GM19023 (cell line): ENCODE data around the gene HHIPL1.

Experiments
- ATAC-seq: cut with Tn5 transposase; IDR thresholded peaks from one replicate; pipeline ENCODE4 v1.9.1; 2021; ENCODE audit warnings: mild to moderate bottlenecking, moderate library complexity; ENCODE audit not compliant: unreplicated experiment

The HHIPL1 gene

DNA sequence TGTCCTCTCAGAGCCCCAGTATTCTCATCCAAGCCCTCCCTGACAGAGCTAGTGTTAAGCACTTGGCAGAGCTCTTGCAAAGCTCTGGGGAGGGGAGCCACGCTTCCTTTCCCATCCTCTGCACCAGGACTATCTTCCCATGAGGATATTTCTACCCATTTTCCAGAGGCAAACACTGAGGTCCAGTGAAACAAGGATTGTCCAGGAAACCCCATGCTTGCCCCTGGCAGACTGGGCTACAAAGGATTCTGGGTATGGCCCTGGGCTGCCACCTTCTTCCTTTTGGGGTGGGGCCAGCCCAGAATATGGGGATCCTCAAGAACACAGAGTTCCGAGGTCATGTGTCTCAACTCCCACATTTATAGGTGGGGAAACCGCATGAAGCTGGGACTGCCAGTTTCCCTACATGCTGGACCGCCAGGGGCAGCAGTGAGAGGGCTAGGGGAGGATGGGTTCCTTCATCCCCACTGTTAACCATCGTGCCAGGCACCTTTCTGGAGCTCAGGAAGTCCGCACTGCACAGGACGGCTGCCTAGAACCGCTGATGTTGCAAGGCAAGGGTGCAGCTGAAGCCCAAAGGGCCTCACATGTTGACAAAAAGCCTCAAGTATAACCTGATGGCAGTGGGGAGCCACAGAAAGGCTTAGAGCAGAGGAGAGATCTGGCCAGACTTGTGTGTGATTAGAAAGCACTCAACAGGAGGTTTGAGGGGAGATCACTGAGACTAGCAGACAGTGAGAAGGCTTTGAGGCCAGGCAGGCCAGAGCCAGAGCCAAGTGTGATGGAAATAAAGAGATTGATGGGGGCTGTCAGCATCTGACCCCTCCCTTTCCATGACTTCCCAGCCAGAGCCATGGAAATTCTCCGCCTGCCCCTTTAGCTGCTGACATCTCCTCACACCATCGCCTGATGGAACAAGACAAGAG, 35.4 kb upstream of the HHIPL1 start:
- no peak for ATAC-seq

DNA sequence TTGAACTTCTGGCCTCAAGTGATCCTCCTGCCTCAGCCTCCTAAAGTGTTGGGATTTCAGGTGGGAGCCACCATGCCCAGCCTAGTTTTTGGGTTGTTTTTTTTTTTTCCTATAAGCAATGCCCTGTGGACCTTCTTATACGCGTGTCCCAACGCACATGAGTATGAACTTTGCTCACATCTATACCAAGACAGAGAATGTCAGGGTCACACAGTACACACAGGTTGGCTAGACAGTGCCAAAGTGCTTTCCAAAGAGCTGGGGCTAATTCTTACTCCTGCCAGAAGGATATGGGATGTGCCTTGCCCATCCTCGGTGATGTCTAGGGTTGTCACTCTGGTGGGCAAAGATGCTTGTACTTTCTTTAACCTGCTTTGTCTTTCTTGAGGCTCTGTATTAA, 33.3 kb upstream of the HHIPL1 start:
- ATAC-seq, result no peak

DNA sequence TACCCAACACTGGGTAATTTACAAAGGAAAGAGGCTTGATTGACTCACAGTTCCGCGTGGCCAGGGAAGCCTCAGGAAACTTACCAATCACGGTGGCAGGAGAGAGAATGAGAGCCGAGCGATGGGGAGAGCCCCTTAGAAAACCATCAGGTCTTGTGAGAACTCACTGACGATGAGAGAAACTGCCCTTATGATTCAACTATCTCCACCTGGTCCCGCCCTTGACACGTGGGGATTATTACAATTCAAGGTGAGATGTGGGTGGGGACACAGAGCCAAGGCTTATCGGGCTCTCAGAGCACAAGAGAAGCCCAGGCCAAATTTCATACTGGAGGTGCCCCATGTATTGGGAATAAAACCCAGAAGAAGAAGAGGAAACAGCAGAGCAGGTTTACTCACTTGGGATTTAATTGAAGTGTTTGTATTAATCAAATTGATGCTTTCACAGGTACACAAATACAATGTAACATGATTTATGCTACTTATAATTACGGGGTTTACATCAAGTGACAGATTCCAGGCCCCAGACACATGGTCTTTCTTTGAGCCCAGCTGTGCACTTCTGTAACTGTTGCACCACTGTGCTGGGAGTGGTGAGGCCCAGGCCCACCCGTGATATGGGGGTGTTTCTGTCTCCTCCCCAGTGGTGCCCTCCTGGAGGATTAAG, 32.7 kb upstream of the HHIPL1 start:
- no peak for ATAC-seq

DNA sequence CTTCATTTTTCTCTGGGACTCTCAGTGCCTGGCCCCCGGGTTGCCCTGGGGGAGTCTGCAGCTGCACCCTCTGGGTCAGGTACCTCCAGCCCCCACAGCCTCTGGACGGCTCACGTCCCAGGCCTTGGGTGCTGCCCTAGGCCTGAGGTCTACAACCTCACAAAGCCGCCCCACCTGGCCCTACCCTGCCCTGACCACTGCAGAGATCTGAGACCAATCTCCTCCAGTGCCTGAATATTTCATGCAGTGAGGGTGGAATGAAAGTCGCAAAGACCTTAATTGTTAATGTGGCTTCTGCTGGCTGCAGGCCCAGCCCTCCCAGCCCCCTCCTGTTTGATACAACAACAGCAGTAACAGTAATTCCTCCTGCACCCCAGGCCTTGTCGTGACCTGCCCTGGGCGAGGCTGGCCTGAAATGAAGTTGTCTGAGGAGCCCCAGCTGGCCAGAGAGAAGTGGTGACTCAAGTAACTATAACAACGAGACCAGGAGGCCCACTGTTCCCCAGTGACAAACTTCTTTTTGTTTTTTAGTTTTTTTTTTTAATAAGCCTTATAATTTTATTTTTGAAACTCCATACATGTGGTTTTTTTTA, 32.1 kb upstream of the HHIPL1 start:
- no peak for ATAC-seq

DNA sequence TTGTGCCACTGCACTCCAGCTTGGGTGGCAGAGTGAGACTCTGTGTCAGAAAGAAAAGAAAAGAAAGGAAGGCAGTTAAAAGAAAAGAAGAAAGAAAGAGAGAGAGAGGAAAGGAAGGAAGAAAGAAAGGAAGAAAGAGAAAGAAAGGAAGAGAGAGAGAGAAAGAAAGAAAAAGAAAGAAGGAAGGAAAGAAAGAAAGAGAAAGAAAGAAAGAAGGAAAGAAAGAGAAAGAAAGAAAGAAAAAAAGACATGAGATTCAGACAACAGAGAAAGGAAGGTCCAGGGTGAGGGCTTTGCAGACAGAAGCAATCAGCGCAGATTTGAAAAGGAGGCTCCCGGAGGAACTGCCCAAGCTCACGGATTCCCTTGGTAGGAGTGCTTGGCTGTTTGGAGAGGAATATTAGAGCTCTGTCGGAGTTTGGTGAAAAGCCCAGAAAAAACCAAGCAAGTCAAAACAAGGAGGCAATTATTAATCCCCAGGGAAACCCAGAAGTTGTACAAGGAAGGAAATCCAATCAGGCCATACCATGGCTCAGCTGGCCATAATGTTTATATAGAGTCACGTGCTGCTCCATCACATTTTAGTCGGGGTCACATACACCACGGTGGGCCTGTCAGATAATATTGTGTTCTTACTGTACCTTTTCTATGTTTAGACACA, 29.3 kb upstream of the HHIPL1 start:
- no peak for ATAC-seq

DNA sequence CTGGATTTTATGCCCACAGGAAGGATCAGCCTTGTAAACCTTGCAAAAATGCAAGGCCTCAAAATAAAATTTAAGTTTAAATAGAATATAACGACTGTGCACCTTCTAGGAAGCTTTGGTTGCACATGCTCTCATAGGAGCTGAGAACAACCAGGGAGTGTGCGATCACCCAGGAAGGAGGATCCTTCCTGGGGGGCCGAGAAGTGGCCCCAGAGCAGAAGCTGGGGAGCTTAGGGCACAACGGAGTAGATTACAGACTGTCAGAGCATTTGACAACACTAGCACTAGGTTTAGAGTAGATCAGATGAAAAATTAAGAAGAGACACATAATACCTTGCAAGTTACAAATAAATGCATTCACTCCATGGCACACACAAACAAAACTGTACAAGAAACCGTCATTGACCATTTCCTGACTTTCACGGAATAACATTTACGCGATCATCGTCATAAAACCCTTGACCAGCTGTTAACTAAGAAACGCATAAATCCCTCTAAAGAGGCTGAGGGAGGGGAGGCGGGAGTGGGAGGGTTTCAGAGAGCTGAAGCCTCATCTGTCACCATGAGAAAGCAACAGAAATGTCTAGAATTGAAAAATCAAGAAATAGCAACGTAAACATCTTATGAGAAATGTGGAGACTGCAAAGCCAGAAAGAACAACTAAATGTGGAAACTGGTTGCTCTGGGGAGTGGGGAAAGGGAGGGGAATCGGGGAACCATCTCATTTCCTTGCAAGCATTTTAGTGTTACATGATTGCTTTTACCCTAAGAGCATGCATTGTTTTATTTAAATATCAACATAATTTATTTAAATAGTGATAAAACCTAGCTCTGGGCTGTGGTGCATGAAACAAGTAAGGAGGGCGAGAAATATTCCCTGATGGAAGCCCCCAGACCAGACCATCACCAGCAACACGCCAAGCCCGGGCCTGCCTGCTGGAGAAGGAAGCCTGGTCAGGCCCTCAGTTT, 27.8 kb upstream of the HHIPL1 start:
- no peak for ATAC-seq

DNA sequence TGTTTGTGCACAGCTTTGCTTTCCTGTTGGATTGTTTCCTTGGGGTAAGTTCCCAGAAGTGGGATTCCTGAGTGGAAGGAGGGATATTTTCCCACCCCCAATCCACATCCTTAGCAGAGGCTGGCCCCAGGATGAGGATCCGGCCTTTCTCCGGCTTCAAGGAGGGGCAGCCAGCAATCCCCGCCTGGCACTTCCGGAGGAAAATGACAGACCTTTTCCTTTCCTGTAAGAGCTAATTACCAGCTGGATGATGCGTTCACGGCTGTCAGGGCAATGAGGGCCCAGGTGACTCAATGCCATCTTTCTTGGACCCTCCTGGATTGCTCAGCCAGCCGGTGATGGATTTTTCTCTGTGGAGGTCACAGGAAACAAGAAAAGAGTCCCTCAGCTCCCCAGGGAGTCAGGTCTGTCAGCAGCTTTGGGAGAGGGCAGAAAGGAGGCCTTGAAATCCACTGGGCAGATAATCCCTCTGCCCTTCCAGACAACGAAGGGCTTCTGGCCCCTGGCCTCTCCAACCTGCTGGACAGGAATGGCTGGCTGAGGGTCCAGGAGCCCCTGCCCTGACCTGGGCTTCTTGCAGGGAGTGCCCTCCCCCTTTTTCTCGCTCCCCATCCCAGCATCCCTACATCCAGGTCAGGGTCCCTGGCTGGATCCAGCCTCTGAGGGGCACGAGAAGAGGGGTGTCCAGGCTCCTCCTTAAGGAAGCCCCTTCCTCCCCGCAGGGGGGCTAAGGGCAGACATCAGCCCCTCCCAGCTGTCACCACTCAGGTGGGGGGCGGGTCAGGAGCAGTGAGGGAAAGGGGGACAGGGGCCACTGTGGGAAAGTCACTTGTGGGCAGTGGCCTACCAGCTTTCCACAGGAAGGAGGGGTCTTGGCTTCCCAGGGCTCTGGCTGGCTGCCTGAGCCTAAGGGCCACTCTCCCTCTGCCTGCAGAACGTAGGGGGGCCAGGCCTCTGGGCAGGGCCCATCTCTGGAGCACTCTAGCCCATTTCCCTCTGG, 24.8 kb upstream of the HHIPL1 start:
- no peak for ATAC-seq

DNA sequence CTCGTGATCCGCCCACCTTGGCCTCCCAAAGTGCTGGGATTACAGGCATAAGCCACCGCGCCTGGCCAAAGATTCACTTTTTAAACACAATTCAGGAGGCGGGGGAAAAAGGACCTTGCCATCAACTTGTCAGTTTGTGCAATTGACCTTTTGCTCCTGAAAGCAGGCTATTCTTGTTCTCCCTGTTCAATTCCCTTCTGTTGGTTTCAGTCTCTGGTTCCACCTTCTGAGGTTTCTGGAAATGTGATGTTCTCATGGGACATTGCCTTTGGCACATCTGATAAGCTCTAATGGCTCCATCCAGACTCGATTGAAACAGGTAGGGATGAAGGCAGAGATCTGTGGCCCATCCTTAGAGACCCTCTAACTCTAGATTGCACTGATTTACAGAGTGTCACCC, 23.0 kb upstream of the HHIPL1 start:
- ATAC-seq, result no peak

DNA sequence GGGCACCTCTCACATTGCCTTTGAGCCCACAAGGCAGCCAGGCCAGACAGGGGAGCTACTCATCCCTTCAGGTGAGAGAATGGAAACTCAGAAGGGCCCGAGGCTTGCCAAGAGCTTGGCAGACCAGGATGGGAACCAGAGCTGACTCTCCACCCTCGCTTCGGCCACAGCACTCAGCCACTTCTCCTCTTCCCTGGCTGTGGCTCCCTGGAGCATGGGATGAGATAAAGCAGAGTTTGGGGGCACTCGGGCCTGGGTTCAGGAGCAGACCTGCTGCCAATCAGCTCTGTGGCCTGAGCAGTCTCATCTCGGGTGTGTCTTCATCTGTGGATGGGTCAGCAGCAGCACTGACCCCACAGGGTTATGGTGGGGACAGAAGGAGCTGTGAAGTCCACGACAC, 20.9 kb upstream of the HHIPL1 start:
- no peak for ATAC-seq

DNA sequence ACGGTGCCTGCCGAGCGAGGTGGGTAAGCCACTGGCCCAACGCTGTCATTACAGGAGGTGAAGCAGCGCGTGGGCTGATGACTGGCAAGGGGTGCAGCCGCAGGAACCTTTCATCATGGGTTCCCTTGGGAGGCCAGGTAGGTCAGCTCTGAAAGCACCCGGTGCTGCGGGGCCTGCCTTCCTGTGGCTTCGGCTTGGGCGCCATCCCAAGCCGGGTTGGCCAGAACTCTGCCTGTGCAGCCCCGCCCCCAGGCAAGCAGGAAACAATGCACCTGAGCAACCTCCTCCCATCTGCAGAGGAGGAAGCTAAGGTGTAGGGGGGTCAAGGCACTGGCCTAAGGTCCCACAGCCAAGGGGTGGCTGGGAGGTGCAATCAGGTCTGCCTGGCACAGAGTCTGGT, 20.0 kb upstream of the HHIPL1 start:
- ATAC-seq, result no peak

DNA sequence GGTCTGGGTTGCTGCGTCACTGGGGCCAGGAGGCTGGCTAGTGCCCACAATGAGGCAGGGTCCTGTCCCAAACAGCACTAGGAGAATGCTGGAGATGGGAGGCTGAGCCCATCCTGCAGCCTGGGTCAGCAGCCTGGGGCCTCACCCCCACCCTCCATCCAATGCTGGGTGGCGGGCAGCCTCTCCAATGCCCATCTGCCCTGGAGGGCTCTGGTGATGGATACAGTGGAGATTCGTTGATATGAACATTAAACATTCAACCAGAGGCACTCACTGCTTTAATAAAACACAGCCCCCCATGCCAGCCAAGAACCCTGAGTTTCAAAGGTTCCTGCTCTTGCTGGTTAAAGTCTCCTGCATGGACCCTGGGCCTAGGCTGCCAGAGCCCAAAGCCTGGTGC, 19.5 kb upstream of the HHIPL1 start:
- ATAC-seq, result no peak

DNA sequence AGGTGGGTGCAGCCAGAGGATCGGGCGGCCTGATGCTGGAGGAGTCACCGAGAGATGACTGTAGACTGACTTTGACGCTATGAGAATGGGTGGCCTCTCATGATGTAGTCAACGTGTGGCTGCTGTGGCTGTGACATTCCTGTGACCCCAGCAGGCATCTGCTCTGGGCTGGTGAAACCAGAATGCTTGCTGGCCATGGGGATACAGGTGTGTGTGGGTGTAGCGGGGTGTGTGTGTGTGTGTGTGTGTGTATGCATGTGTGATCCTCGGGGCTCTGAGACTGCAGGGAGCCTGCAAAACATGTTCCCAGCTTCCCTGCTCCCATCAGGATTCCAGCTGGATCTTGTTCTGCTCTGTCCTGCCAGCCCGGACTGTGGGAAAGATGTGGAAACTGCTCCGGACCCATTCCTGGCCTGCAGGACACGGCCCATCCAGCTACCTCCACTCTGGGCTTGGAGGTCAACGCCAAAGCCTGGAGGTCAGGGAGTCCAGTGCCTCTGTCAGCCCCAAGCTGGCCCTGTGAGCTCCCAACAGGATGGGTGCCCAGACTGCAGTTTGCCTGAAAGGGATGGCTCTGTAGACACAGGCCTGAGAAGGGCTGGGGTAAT, 18.8 kb upstream of the HHIPL1 start:
- ATAC-seq, result no peak

DNA sequence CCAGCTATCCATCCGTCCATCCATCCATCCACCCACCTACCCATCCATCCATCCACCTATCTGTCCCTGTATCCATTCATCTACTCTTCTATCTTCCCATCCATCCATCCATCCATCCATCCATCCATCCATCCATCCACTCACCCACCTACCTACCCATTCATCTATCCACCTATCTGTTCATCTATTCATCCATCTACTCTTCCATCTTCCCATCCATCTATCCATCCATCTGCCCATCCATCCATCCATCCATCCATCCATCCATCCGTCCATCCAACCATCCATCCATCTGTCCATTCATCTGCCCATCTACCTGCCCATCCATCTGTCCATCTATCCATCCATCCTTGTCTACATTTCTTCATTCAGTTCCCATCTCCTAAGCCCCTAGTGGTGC, 17.8 kb upstream of the HHIPL1 start:
- no peak for ATAC-seq

DNA sequence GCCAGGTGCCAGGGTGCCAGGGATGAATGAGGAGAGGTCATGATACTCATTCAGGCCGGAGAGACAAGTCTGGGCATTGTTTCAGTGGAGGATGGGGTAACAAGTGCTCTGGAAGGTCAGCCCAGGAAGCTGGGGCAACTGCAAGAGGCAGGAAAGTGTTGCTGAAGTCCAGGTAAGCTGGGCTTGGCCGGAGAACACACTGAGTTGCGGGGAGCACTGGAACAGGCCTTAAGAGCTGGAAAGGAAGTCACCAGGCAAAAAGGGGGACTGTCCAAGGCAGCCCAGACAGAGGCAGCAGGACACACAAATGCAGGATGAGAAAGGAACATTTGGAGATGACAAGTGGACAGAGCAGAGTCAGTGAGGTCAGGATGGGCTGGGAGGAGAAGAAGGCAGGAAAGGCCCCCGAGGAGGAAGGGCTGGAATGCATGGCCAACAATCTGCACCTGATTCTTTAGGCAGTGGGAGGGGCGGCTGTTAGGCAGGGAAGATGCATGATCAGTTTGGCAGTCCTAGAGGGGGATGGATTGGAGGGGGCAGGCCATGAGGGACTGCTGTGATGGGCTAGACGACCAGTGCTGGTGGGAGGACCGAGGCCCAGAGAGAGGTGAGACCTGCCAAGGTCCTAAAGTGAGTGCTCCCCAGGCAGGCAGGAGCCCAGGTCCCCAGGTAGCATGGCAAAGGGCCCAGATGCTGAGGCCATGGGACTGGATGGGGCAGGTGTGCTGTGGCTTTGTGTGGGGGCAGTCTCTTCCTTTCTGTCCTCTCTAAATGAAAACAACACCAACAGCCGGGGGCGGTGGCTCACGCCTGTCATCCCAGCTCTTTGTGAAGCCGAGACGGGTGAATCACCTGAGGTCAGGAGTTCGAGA, 17.2 kb upstream of the HHIPL1 start:
- no peak for ATAC-seq

DNA sequence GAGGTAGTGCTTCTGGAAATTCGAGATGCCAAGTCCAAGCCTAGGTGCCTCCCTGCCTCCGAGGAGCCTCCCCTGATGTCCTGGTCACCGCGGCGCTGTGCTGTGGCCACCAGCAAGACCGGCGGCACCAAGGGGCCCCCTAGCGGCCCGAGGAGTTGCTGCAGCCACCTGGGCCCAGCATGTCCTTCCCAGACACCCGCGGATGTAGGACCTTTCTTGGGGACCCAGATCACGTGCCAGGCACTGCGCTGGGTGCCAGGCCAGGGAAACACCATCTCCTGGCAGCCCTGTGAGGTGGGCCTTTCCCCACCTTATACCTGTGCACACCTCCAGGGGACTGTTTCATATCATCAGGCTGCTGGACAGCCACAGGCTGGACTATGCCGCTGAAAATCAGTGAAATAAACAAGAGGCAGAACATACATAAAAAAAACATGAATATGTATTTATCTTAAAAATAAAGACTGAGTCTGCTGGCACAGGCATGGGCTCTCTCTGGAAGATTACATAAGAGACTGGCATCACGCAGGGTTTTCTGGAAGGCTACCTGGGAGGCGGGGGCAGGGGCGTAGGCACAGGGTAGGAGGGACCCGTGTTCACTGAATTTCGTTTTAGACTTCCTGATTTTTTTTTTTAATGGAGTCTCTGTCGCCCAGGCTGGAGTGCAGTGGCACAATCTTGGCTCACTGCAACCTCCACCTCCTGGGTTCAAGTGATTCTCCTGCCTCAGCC, 15.9 kb upstream of the HHIPL1 start:
- ATAC-seq, result no peak

DNA sequence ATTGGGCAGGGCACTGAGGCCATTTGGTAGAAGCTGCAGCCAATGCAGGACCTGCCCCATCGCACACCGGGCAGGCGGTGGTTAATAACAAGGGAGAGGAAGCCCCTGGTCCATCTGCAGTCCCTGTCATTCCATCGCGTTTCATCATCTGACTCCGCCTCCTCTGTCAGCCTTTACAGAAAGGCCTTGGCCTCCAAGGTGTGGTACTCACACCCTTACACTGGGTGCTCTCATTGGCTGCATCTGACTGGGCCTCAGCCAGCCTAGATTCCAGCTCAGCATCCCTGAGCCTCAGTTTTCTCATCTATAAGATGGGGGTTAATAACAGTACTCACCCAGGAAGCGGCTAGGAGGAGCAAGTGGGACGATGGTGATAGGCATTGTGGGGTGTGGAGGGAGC, 14.7 kb upstream of the HHIPL1 start:
- ATAC-seq, result no peak

DNA sequence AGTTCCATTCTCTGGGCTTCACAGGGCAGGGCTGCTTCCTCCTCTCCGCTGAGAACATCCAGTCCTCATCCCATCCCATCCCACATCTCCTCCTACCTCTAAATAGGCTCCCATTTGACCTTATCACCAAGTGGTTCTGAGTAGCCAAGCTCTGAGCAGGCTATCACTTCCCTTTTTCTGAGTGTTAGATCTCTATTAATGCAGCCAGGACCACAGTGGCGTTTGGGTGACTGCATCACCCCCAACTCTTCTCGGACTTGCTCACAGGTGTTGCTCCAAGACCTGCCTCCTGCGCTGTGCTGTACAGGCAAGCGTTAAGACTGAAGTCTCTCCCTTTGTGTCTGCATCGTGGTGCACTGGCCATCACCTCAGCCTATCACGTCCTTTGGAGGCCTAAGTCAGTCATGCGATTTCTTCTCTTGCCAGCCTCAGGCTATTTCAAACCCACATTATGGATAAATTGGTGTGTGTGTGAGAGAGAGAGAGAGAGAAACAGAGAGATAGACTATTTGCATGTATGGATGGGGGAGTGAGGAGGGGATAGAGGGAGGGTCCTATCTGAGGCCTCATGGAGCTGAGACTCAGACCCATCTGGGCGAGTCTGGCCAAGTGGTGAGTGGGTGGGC, 12.4 kb upstream of the HHIPL1 start:
- no peak for ATAC-seq
